GM18867 (cell line): ENCODE results near the gene EPM2A.
"Not testable (repeated sequence)": the region's sequence is repeated elsewhere in the genome, so short reads cannot be mapped to it uniquely, and the experiment has no call there.

Source experiments
- ATAC-seq: cut with Tn5 transposase; IDR thresholded peaks from one replicate; pipeline ENCODE4 v1.9.1; 2021; ENCODE audit warnings: mild to moderate bottlenecking, moderate library complexity; ENCODE audit not compliant: unreplicated experiment

Gene EPM2A

DNA sequence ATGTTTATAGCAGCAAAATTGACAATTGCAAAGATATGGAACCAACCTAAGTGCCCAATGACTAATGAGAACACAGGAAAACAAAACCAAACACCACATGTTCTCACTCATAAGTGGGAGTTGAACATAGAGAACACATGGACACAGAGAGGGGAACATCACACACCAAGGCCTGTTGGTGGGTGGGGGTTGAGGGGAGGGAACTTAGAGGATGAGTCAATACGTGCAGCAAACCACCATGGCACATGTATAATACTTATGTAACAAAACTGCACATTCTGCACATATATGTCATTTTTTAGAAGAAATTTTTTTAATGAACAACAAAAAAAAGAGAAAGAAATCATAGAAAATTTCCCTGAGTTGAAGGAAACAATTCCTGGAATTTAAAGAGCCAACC, 3.9 kb downstream of the EPM2A start:
- no peak for ATAC-seq

DNA sequence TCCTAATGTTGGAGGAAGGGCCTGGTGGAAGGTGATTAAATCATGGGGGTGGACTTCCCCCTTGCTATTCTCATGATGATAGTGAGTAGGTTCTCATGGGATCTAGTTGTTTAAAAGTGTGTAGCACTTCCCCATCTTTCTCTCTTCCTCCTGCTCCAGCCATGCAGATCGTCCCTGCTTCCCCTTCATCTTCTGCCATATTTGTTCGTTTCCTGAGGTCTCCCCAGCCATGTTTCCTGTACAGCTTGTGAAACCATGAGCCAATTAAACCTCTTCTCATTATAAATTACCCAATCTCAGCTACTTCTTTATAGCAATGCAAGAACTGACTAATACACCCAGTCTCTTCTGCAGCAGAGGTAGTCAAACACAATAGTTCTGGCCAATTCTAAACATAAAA, 5.4 kb downstream of the EPM2A start:
- ATAC-seq = no peak

DNA sequence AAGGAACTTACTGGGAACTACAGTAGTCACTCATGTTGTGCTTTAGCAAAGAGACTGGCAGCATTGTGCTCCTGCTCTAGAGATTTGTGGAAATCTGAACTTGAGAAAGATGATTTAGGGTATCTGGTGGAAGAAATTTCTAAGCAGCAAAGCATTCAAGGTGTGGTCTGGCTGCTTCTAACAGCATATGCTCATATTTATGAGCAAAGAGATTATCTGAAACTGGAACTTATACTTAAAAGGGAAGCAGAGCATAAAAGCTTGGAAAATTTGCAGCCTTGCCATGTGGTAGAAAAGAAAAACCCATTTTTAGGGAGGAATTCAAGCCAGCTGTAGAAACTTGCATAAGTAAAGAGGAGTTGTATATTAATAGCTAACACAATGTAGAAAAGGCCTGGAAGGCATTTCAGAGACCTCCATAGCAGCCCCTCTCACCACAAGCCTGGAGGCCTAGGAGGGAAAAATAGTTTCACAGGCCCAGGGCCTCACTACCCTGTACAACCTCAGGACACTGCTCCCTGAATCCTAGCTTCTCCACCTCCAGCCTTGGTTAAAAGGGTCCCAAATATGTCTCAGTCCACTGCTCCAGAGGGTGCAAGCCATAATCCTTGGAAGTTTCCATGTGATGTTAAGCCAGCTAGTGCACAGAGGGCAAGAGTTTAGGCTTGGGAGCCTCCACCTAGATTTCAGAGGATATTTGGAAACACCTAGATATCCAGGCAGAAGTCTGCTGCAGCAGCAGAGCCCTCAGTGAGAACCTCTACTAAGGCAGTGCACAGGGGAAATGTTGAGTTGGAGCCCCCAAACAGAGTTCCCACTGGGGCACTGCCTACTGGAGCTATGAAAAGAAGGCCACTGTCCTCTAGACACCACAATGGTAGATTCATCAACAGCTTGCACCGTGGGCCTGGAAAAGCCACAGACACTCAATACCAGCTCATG, 6.6 kb downstream of the EPM2A start:
- ATAC-seq = no peak

DNA sequence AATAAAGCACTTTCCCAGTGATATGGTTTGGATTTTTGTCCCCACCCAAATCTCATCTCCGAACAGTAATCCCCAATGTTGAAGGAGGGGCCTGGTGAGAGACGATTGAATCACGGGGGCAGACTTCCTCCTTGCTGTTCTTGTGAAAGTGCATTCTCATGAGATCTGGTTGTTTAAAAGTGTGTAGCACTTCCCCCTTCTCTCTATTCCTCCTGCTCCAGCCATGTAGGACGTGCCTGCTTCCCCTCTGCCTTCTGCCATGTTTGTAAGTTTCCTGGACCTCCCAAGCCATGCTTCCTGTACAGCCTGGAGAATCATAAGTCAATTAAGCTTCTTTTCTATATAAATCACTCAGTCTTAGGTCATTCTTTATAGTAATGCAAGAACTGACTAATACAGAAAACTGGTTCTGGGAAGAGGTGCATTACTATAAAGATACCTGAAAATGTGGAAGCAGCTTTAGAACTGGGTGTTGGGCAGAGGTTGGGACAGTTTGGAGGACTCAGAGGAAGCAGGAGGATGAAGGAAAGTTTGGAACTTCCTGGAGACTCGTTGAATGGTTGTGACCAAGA, 7.4 kb downstream of the EPM2A start:
- no peak for ATAC-seq

DNA sequence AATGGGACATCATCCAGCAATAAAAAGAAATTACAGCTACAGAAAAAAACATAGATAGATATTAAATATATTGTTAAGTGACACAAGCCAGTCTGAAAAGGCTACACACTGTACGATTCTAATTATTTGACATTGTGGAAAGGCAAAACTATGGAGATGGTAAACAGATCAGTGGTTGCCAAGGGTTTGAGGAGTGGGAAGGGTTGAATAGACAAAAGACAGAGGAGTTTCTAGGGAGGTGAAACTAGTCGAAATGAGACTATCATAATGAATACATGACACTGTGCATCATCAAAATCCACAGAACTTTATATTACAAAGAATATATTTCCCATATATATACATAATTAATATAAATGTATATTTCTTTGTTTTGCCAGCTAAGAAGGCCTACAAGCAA, 9.8 kb downstream of the EPM2A start:
- no peak for ATAC-seq

DNA sequence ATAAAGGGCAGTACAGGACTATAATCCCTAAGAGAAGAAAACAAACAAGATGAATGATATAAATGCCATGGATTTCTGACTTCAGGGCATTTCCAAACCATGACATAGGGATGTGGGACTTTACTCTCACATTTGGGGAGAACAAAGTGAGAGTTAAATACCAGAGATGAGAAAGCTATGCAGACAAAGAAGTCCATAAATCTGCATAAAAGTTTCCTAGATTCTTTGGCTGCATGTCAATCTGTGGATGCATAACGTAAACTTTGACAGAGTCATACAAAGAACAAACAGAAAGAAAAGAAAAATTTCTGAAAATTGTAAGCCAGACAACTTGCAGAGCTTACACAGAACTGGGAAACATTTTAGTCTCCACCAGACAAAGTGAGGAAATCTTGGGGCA, 11.7 kb downstream of the EPM2A start:
- ATAC-seq = no peak

DNA sequence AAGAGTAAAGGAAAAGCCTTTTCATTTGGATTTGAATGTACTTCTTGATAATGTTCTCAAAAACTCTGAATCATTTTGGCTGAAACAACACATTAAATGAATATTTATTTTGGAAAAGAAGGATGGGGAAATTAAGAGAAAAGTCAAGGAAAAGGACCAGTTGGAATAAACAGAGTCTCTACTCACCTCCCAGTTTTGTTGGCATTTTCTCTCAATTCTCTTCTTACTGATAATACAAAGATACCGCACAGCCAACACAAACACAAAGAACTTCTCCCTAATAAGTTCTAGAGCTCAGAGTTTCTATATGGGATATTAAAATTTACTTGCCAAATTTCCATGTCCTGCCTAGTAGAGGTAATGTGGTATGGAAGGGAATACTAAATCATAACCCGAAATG, 13.1 kb downstream of the EPM2A start:
- ATAC-seq = no peak

DNA sequence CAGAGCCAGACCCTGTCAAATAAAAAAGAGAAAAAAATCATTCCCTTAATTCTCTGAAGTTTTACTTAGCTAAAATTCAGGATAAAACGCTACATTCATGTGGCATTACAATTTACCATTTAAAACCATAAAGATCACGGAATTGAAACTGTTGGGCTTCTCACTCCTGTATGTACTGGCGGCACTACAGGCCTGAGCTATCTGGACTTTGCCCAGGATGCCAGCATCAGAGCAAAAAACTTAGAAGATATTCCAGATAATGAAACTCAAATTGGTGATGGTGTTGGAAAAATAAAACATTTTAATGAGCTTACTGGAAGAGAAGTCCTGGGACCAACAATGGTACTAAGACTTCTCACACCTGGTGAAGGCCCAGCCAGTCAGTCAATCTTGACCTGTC, 14.2 kb downstream of the EPM2A start:
- no peak for ATAC-seq

DNA sequence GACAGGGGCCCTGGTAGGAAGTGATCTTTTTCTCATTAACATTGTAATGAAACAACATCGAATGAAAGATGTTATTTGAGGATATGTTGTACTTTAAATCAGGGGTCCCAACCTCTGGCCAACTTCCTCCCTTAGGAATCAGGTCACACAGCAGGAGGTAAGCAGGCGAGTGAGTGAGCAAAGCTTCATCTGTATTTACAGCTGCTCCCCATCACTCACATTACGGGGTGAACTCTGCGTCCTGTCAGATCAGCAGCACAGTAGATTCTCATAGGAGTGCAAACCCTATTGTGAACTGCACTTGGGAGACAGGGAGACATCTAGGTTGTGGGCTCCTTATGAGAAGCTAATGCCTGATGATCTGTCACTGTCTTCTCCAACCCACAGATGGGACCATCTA, 19.9 kb downstream of the EPM2A start:
- ATAC-seq = no peak

DNA sequence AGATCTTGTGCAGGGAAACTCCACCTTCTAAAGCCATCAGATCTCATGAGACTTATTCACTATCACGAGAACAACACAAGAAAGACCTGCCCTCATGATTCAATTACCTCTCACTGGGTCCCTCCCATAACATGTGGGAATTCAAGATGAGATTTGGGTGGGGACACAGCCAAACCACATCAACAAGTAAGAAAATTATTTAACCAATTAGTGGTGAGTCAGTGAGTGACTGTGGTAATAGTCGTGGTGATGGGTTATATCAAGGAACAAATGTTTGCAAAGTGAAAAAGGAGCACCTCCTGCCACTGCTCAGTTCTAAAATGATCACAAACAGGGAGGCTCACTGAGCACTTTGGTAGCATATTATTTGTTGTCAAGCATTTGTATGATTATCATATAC, 20.6 kb downstream of the EPM2A start:
- no peak for ATAC-seq

DNA sequence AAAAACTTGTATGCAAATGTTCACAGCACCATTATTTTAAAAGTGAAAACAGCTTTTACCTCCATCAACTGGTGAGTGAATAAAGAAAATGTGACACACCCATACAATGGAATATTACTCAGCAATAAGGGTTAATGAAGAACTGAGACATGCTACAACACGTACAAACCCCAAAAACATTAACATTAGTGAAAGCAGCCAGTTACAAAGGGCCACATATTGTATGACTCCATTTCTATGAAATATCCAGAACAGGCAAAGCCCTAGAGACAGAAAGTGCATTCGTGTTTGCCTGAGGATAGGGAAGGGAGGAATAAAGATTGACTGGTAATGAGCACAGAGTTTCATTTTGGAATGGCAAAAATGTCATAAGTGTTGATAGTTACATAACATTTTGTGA, 21.5 kb downstream of the EPM2A start:
- ATAC-seq = no peak

DNA sequence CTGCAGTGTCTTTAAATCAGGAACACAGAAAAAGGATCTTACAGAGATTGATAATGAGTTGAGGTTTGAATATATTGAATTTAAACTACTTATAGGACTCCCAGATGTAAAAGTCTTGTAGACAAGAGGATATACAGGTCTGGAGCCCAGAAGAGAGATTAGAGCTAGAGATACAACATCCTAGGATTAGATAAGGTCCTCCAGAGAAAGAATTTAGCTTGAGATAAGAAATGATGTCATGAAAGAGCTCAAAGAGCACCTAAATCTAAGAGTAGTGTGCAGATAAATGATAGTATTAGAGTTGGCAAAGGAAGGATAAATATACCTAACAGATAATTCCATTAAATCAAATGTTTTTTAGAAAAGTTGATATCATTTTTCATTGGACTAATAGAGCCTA, 23.9 kb downstream of the EPM2A start:
- no peak for ATAC-seq

DNA sequence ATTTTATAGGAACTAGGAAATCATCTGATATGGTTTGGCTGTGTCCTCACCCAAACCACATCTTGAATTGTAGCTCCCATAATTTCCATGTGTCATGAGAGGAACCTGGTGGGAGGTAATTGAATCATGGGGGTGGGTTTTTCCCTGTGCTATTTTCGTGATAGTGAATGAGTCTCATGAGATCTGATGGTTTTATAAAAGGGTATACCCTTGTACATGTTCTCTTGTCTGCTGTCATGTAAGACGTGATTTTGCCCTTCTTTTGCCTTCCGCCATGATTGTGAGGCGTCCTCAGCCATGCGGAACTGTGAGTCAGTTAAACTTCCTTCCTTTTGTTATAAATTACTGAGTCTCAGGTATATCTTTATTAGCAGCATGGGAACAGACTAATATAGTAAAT, 27.9 kb downstream of the EPM2A start:
- no peak for ATAC-seq

DNA sequence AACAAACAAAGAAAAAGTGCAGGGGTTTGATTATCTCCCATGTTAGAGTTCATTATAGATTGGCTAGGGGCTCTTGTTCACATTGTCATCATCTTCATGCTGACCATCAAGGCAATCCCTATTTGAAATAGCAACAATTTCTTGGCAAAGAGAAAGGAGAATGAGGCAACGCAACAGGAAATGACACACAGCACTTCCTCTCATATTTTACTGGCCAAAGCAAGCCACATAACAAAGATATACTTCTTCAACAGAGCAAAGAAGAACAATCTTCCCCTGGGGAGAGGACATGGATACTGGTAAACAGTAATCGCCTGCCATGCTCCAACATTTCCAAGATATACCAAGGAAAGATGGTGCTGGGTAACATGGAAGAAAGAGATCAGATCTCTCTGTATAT, 29.8 kb downstream of the EPM2A start:
- no peak for ATAC-seq

DNA sequence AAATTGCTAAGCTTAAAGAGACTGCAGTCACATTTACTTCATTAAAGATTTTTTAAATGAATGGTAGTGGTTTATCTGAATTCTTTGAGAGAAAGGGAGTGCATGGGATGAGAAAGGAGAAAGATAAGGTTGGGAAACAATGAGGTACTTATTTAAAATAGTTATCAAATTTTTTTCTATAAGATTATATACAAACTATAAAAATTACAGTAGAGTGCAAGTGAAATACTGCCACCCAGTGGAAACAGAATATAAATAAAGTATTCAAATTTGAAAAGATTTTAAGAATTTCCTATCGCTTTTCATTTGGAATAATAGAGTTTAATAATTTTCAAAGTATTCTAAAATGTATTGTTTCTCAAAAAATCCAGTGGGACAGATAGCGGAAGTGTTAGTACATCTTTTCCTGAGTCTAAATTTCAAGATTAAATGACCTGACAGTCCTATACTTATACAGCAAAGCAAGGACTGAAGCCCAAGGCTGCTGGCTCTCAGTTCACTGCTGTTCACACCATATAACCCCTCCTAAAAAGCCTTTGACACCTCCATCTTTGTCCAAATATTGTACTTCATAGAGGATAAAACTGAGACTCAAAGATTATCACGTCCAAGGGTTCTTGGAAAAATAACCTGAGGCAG, 31.1 kb downstream of the EPM2A start:
- ATAC-seq = no peak

DNA sequence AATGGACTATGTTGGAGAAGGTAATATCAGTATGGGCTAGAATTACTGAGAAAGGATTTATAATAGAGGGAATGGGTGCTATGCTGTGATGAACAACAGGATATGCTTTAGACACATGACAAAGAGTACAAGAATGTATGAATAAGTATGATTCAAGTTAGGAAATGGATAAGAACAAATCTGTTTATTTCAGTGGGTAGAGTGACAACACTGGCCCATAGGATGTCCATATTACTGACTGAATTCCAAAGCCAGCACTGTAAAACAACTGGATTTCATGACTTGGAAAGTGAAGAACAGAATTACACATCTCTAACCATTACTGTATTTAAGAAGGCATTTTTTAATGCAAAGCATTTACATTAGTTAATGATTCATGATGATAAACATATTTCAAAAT, 35.9 kb downstream of the EPM2A start:
- no peak for ATAC-seq

DNA sequence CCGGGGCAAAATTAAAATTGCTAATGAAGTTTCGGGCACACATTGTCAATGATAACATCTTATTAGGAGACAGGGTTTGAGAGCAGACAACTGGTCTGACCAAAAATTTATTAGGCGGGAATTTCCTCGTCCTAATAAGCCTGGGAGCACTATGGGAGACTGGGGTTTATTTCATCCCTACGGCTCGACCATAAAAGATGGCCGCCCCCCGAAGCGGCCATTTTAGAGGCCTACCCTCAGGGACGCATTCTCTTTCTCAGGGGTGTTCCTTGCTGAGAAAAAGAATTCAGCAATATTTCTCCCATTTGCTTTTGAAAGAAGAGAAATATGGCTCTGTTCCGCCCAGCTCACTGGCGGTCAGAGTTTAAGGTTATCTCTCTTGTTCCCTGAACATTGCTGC, 37.9 kb downstream of the EPM2A start:
- not testable (repeated sequence) for ATAC-seq

DNA sequence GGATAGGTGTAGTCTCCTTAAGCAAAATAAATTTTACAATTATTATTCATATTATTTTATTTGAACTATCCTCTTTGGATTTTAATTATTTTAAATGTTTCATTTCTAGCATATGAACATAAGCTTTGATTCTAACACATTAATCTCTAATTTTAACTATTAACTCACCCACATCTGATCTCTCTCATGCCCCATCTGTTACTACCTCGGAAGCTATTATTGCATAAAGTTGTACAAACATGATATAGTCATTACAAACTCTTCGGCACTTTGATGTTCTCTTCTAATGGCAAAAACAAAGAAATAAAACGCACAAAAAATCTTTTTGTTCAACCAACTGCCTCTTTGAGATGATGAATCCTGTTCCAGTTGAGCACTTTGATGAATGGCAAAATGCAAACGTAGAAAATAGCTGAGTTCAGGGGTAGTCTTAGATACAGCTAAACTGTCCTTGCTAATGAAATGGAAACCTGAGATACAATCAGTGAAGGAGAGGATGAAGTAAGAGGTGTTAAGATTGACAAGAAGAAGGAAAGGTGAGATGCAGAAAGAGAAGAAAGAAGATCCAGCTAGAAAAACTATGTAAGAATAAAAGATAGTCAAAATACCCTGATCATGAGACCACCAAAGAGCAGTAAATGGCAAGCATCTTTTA, 41.1 kb downstream of the EPM2A start:
- no peak for ATAC-seq

DNA sequence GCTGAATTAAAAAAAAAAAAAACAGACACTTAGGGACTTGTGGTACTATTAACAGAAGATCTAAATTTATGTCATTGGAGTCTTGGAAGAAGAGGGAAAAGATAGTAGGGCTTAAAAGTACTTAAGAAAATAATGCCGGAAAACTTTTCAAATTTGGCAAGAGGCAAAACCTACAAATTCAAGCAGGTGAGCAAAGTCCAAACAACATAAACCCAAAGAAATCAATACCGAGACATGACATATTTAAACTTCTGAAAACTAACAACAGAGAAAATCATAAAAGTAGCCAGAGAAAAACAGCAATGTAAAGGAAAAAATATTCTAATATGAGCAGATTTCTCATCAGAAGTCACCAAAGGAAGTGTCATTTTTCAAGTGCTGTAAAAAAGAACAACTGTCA, 44.4 kb downstream of the EPM2A start:
- ATAC-seq = no peak

DNA sequence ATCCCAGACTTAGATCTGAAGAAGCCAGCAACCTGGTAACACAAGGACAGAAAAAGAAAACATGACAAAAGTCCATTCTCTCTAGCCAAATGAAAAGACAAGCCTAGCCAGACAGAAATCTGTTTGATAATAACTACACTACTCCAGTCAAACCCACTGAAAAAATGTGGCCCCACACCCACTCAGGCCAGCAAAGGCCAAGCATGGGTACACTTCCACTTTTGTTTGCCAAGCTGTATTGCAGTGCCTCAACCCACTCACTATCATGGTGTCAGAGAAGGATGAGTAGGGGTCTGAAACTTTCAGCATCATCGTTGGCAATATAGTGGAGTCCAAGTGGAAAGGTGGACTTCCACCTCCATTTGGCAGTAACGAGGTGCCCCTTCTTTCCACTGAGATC, 45.8 kb downstream of the EPM2A start:
- no peak for ATAC-seq

DNA sequence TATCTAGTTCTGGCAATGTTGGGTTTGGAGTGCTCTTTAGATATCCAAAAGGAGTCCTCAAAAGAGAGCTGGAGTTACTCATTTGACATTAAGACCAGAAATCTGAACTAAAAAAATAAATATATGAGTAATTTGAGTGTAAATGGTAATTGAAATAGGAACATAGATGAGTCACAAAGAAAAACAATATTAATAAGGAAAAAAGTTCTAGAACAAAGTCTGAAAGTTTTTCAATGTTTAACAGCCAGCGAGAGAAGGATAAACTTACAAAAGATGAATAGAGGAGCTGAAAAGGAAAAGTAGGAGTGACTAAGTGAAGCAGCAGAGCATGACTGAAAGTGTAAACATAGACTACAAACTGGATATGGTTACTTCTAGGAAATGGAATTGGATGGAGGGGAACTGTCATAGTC, 46.8 kb downstream of the EPM2A start:
- no peak for ATAC-seq

DNA sequence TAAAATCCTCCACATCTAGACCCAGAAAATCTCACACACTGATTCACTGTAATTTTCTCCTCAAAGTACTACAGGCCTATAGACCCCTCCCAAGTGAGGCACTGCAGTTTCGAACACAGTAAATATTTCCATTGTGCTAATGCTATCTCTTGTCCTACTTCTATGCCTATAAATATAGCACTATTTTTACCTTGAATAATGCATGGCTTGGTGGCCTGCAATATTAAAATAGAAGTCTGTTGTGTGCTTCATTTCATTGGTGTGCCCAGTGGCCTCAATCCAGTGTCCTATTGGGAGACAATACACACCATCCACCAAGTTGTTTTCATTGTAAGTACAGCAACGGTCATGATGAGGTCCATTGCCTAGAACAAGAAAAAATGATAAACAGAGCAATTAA, 49.4 kb downstream of the EPM2A start:
- no peak for ATAC-seq
